ENCODE measurements around the gene NDFIP1.

The NDFIP1 gene

DNA sequence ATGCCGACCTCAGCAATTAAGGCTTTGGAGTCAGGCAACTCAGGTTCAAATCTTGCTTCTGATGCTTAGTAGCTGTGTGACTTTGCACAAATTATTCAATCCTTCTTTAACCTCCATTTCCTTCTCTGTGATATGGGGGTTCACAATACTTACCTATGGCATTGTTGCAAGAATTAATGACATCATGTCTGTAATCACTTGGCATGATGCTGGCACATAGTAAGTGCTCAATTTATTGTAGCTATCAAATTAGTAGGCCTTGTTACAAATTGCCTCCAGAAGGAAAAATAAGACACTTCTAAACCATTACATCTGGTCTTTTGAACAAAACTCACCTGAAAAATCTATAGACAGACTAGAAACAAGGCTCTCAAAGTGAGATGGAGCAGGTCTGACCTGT lies 29.9 kb upstream of the NDFIP1 start:
- ChIA-PET CTCF (interaction anchor here (0.6 kb wide), 2 partner anchors 18 to 257 kb away, joined by 3 read pairs; no protein-coding TSS in a partner anchor), POLR2A (ENCODE audit: low non-redundant PET) (no interaction called here)
- DNase-seq (ENCODE audit: low spot score): no peak
- TF ChIP-seq, protein P1, sequence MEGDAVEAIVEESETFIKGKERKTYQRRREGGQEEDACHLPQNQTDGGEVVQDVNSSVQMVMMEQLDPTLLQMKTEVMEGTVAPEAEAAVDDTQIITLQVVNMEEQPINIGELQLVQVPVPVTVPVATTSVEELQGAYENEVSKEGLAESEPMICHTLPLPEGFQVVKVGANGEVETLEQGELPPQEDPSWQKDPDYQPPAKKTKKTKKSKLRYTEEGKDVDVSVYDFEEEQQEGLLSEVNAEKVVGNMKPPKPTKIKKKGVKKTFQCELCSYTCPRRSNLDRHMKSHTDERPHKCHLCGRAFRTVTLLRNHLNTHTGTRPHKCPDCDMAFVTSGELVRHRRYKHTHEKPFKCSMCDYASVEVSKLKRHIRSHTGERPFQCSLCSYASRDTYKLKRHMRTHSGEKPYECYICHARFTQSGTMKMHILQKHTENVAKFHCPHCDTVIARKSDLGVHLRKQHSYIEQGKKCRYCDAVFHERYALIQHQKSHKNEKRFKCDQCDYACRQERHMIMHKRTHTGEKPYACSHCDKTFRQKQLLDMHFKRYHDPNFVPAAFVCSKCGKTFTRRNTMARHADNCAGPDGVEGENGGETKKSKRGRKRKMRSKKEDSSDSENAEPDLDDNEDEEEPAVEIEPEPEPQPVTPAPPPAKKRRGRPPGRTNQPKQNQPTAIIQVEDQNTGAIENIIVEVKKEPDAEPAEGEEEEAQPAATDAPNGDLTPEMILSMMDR (conservative IDR thresholded peaks at IDR 0.05; ENCODE audit: low read depth): no peak
- H3K27ac ChIP-seq: no peak overlapping the region

DNA sequence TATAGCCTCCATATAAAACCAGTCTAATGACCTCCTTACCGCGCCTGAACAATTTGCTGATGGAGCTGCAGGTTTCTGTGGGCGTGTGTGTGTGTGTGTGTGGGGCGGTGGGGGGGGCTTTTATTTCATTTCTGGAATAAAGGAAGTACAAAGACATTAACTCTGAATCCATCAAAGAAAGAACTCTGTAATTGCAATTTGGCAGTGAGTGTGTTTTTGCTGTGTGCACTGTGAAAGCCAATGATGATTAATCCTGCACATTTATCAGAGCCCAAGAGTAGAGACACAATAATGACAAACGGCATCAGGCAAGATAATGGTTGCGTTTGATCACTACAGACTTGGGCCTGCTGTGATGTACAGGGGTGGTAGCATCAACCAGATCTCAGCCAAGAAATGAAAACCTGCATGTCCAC lies 29.3 kb upstream of the NDFIP1 start:
- TF ChIP-seq, protein P1 (conservative IDR thresholded peaks at IDR 0.05; ENCODE audit: low read depth): no peak
- no peak for DNase-seq (ENCODE audit: low spot score)
- H3K27ac ChIP-seq: no peak overlapping the region
- ChIA-PET CTCF (no interaction called here), POLR2A (ENCODE audit: low non-redundant PET) (no interaction called here)

DNA sequence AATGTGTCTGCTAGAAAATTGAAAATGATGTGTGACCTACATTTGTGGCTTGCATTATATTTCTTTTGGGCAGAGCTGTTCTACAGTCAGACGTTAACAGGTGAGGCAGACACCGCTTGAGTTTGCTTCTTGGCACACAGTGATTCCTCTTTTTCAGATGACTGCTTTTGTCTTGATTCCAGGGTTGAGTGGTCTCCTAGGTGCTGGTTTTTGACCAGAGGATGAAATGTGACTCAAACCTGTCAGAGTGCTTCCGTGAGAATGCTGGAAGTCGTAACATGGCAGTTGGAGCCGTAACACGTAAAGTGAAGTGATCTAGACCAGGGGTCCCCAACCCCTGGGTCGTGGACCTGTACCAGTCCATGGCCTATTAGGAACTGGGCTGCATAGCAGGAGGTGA lies 28.3 kb upstream of the NDFIP1 start:
- CTCF ChIA-PET: no interaction called here
- H3K27ac ChIP-seq: no peak overlapping the region
- no peak for DNase-seq (ENCODE audit: low spot score)
- POLR2A ChIA-PET (ENCODE audit: low non-redundant PET): no interaction called here
- TF ChIP-seq, protein P1 (conservative IDR thresholded peaks at IDR 0.05; ENCODE audit: low read depth): no peak

DNA sequence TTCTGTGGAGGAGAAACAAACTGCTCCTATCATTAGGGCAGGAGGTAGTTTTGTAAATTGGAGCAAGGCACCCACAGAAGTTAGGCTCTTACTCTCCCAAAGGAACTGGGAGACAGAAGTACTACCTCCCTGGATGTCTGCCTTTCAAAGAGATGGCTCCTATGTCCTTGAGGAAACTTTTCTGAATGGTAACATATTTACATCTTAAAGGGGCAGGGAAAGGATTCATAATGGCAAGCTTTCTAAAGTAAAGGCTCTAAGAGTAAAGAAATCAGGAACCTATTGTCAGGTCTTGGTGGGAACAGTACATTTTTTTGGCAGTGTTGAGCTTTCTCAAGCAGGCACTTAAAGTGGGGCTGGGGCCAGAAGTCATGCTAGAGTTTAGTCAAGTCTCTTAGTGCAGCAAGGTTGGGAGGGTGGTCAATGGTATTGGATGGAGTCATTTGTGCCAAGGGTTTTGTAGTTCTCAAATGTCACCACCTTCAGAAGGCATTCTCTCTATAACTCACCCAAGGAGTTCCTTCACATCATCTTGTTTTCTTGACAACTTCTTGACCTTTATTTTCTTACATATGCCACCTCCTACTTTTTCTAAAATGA lies 26.3 kb upstream of the NDFIP1 start:
- H3K27ac ChIP-seq: no peak overlapping the region
- no peak for DNase-seq (ENCODE audit: low spot score)
- TF ChIP-seq, protein P1 (conservative IDR thresholded peaks at IDR 0.05; ENCODE audit: low read depth): no peak
- CTCF ChIA-PET: interaction anchor here (0.6 to 0.7 kb wide), 2 partner anchors 172 to 1104 kb away, joined by 3 to 4 read pairs; no protein-coding TSS in a partner anchor
- POLR2A ChIA-PET (ENCODE audit: low non-redundant PET): no interaction called here

DNA sequence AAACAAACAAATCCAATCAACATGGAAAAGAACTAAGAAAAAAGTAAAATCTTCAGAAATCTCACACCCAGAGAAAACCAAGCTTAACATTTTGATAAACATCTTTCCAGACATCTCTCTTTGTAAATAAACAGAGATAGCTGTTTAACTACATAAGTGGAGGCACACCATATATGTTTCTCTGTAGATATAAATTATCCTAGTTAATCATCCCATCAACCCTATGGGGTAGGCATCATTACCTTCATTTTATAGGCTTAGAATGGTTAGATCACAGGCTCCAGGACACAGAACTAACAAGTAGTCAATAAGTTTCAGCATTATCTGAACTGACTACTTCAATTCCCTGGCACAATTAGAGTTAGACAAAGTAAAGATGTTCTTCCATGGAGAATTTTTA lies 22.4 kb upstream of the NDFIP1 start:
- ChIA-PET POLR2A (ENCODE audit: low non-redundant PET) (no interaction called here), CTCF (interaction anchor here (0.8 kb wide), 1 partner anchor 23 kb away, joined by 3 read pairs; no protein-coding TSS in a partner anchor)
- DNase-seq (ENCODE audit: low spot score): no peak
- no peak overlapping the region for H3K27ac ChIP-seq
- TF ChIP-seq, protein P1 (conservative IDR thresholded peaks at IDR 0.05; ENCODE audit: low read depth): no peak

DNA sequence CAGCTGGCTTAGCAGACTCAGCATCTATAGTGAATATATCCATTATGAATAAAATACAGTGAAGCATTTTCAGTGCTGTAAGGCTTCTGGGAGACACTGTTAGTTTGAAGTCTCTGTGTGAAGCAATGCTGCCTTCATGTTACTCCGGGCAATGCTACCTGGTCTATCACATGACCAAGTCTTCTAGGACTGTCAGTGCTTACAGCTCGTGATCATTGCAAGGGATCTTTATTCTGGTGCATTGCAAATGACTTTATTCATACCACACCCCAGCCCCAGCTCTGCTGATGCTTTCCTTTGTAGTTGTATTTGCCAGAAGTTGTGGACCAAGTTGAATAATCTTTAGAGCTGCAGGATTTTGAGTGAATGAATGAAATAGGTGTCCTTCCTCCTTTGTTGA lies 21.9 kb upstream of the NDFIP1 start:
- TF ChIP-seq, protein P1 (conservative IDR thresholded peaks at IDR 0.05; ENCODE audit: low read depth): no peak
- no peak overlapping the region for H3K27ac ChIP-seq
- DNase-seq (ENCODE audit: low spot score): no peak
- ChIA-PET CTCF (interaction anchor here (0.8 kb wide), 1 partner anchor 23 kb away, joined by 3 read pairs; no protein-coding TSS in a partner anchor), POLR2A (ENCODE audit: low non-redundant PET) (no interaction called here)

All from RWPE1 (cell line).